Measurements from ENCODE around the gene SSH2.

- TF ChIP-seq, protein P1, sequence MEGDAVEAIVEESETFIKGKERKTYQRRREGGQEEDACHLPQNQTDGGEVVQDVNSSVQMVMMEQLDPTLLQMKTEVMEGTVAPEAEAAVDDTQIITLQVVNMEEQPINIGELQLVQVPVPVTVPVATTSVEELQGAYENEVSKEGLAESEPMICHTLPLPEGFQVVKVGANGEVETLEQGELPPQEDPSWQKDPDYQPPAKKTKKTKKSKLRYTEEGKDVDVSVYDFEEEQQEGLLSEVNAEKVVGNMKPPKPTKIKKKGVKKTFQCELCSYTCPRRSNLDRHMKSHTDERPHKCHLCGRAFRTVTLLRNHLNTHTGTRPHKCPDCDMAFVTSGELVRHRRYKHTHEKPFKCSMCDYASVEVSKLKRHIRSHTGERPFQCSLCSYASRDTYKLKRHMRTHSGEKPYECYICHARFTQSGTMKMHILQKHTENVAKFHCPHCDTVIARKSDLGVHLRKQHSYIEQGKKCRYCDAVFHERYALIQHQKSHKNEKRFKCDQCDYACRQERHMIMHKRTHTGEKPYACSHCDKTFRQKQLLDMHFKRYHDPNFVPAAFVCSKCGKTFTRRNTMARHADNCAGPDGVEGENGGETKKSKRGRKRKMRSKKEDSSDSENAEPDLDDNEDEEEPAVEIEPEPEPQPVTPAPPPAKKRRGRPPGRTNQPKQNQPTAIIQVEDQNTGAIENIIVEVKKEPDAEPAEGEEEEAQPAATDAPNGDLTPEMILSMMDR (IDR thresholded peaks at IDR 0.05), result no peak
- no peak for TF ChIP-seq POLR2A (IDR thresholded peaks at IDR 0.05)
These were observed 129.6 kb downstream of the SSH2 start for GRCh38 chr17:29800457-29800856.

Measured in thyroid gland (tissue), 4 donors.